Sigmoid colon (tissue), 4 donors: Measurements from ENCODE around the gene CAV2.

Experiments
- CTCF ChIP-seq, 4 experiments: fragments of 450-650 bp in 3 of 4; fragments of 200-600 bp in 1 of 4; IDR thresholded peaks; one replicate each; pipeline ENCODE4 v1.5.1; 2016 to 2019; ENCODE audit warnings: antibody characterized with exemption in 4 of 4, mild to moderate bottlenecking in 3 of 4, moderate library complexity in 2 of 4
- EP300 ChIP-seq, 4 donors: sonication (generic); formaldehyde crosslinking; IDR thresholded peaks; one replicate each; pipeline ENCODE4 v1.6.1; 2017; ENCODE audit warnings: antibody characterized with exemption in 4 of 4
- POLR2A ChIP-seq, 2 donors: fragments of 450-650 bp; IDR thresholded peaks; one replicate each; pipeline ENCODE4 v1.6.1; 2016; ENCODE audit warnings: antibody characterized with exemption in 2 of 2, mild to moderate bottlenecking in 2 of 2, moderate library complexity in 2 of 2

- TF ChIP-seq POLR2A (IDR thresholded peaks at IDR 0.05) (no peak), EP300 (IDR thresholded peaks at IDR 0.05) (no peak), CTCF (IDR thresholded peaks at IDR 0.05) (no peak)
Observed at GRCh38 chr7:116529250-116529649, 29.7 kb downstream of the CAV2 start.
